Fibroblast of mammary gland (primary cell): Measurements from ENCODE around the gene MOCS2.
A peak's percentile ranks its signal among the peaks of the same experiment; 100 is the strongest.

ENCODE experiments used
- DNase-seq: peaks from one replicate; pipeline ENCODE4 v3.0.0-alpha.2; 2010; ENCODE audit warnings: low read depth
- H3K4me3 ChIP-seq: 2 replicates; pipeline ENCODE4 v1.5.1; 2011; ENCODE audit warnings: low read depth, mild to moderate bottlenecking, low read length, moderate library complexity; ENCODE audit not compliant: control insufficient read depth
- TF ChIP-seq, protein P1 (sequence below): conservative IDR thresholded peaks from 2 replicates; pipeline ENCODE4 v1.5.1; 2011; ENCODE audit warnings: low read depth, low read length, inconsistent platforms; ENCODE audit not compliant: control insufficient read depth, insufficient read depth

MOCS2 gene

GRCh38 chr5:53067641-53068040 is 41.9 kb downstream of the MOCS2 start:
- DNase-seq: peak; percentile 69
- TF ChIP-seq, protein P1, sequence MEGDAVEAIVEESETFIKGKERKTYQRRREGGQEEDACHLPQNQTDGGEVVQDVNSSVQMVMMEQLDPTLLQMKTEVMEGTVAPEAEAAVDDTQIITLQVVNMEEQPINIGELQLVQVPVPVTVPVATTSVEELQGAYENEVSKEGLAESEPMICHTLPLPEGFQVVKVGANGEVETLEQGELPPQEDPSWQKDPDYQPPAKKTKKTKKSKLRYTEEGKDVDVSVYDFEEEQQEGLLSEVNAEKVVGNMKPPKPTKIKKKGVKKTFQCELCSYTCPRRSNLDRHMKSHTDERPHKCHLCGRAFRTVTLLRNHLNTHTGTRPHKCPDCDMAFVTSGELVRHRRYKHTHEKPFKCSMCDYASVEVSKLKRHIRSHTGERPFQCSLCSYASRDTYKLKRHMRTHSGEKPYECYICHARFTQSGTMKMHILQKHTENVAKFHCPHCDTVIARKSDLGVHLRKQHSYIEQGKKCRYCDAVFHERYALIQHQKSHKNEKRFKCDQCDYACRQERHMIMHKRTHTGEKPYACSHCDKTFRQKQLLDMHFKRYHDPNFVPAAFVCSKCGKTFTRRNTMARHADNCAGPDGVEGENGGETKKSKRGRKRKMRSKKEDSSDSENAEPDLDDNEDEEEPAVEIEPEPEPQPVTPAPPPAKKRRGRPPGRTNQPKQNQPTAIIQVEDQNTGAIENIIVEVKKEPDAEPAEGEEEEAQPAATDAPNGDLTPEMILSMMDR: no peak
- H3K4me3 ChIP-seq: no peak overlapping the region

- DNase-seq: no peak
- TF ChIP-seq, protein P1: no peak
- no peak overlapping the region for H3K4me3 ChIP-seq
These were observed 43.5 kb downstream of the MOCS2 start for GRCh38 chr5:53066088-53066487.

DNA sequence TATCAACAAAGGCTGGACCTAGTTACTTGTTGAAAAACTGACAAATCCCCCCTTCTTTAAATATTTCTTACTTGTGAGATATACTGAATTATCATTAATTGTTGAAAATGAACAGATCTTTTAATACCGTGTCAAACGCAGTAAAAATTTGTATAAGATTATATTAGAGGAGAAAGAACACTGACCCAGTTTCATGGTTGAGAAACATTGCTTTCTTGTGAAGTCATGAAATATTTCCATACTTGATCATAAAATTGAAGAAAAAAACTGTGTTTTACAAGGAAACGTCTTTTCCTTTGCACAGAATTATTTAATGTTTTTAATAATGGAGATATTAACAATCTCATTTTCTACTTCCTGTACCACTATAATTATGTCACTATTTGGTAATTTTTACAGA is 45.8 kb downstream of the MOCS2 start:
- DNase-seq: no peak
- TF ChIP-seq, protein P1: no peak
- H3K4me3 ChIP-seq: no peak overlapping the region

- no peak overlapping the region for H3K4me3 ChIP-seq
- peak; percentile 41 for DNase-seq
- TF ChIP-seq, protein P1: no peak
These were observed 46.4 kb downstream of the MOCS2 start for GRCh38 chr5:53063176-53063575.

DNA sequence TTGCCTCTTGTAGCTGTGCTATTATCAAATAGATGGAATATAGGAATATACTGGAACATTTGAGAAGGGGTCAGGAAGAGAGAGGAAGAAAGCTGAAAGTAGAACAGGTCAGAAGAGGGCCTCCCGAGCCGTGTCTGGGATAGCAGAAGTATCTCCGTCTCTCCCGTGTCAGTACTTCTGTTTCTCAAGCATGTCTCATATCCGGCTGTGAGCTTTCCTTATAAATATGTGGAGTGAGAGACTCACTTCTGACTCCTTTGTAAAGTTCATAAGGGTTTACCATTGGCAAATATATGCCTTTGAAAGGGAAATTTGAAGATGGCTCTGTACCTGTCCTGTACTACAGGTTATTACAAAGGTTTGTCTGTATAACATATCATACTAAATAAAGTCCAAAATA is 50.3 kb downstream of the MOCS2 start:
- peak; percentile 27 for DNase-seq
- TF ChIP-seq, protein P1: no peak
- H3K4me3 ChIP-seq: no peak overlapping the region

DNA sequence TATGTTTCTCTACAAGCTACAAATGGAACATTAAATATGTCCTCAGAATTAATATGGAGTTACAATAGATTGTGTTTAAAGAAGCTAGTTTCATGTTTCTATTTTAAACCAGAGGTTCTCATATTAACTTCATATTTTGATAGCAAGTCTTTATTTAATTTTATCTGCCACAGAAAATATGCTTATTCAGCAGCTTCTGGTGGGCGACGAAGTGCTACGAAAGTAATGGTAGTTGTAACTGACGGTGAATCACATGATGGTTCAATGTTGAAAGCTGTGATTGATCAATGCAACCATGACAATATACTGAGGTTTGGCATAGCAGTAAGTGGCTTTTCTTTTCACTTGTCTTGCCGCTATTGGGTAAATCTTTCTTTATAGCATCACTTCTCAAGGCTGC is 54.2 kb downstream of the MOCS2 start:
- DNase-seq: no peak
- TF ChIP-seq, protein P1: no peak
- H3K4me3 ChIP-seq: no peak overlapping the region

DNA sequence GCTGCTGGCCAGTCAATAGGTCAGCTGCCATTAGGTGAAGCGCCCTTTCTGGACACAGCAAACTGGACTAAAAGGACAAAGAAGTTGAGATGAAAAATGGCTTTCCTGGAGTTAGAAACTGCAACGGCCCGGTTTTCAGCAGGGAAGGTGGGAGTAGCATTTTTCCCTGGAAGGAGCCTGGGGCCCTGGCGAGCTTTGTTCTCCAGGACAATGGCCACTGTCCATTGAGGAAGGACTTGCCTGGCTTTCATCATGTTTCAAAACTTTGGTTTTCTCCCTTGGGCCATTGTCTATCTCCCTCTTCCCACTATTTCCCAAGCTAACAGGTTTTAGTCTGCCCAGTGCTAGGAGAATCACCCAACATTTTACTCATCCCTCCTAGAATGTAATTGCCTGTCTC is 56.2 kb downstream of the MOCS2 start:
- H3K4me3 ChIP-seq: no peak overlapping the region
- TF ChIP-seq, protein P1: no peak
- DNase-seq: no peak
